D341Med (cell line): Measurements from ENCODE around the gene ZNF275.
"Not testable (repeated sequence)": the region's sequence is repeated elsewhere in the genome, so short reads cannot be mapped to it uniquely, and the experiment has no call there.

Experiments
- DNase-seq: peaks from one replicate; pipeline ENCODE4 v3.0.0; 2012; ENCODE audit warnings: low spot score

ZNF275 gene

GRCh38 chrX:153387987-153388721 is 54.2 kb downstream of the ZNF275 start:
- DNase-seq: no peak

- DNase-seq: no peak
These were observed 54.9 kb downstream of the ZNF275 start for GRCh38 chrX:153388722-153389459.

- DNase-seq: not testable (repeated sequence)
These were observed 55.5 kb downstream of the ZNF275 start for GRCh38 chrX:153389460-153389768.

- DNase-seq: no peak
These were observed 58.8 kb downstream of the ZNF275 start for GRCh38 chrX:153392642-153393321.

GRCh38 chrX:153394612-153395011 is 60.7 kb downstream of the ZNF275 start:
- no peak for DNase-seq

GRCh38 chrX:153395613-153396319 is 61.8 kb downstream of the ZNF275 start:
- DNase-seq: no peak

GRCh38 chrX:153396320-153397195 is 62.6 kb downstream of the ZNF275 start:
- no peak for DNase-seq

- DNase-seq: no peak
These were observed 63.5 kb downstream of the ZNF275 start for GRCh38 chrX:153397256-153397960.

- no peak for DNase-seq
These were observed 64.5 kb downstream of the ZNF275 start for GRCh38 chrX:153398275-153398960.

GRCh38 chrX:153400146-153401132 is 66.5 kb downstream of the ZNF275 start:
- DNase-seq: peak; percentile 86

- DNase-seq: no peak
These were observed 67.3 kb downstream of the ZNF275 start, which contains the start of gene PNMA6E for GRCh38 chrX:153401133-153401764. TSS of gene PNMA6E (minus strand) at chrX:153401350. CDS start at chrX:153398849, 2,501 bp downstream.
